Measurements from ENCODE around the gene SLC30A3.
"Not testable (repeated sequence)": the region's sequence is repeated elsewhere in the genome, so short reads cannot be mapped to it uniquely, and the experiment has no call there.

Gene SLC30A3

GRCh38 chr2:27262379-27263286 is at the start of gene SLC30A3:
Gene SLC30A3, minus strand, starts transcription at chr2:27263047. Its CDS starts 141 bp downstream, at chr2:27262906.
- peak; percentile 14 for DNase-seq

GRCh38 chr2:27312152-27312551 is 49.3 kb upstream of the SLC30A3 start:
- no peak for DNase-seq

- DNase-seq: no peak
Observed at GRCh38 chr2:27309651-27310050, 46.8 kb upstream of the SLC30A3 start.

- DNase-seq: no peak
Observed at GRCh38 chr2:27308359-27308881, 45.6 kb upstream of the SLC30A3 start, which contains the start of gene UCN. Gene UCN, minus strand, starts transcription at chr2:27308445. Its CDS starts 550 bp downstream, at chr2:27307895.

- DNase-seq: no peak
Observed at GRCh38 chr2:27307545-27308358, 44.9 kb upstream of the SLC30A3 start.

GRCh38 chr2:27307287-27307544 is 44.4 kb upstream of the SLC30A3 start:
- no peak for DNase-seq

- no peak for DNase-seq
Observed at GRCh38 chr2:27306573-27307286, 43.9 kb upstream of the SLC30A3 start.

- no peak for DNase-seq
Observed at GRCh38 chr2:27306136-27306535, 43.3 kb upstream of the SLC30A3 start.

- no peak for DNase-seq
Observed at GRCh38 chr2:27305516-27305915, 42.7 kb upstream of the SLC30A3 start.

- no peak for DNase-seq
Observed at GRCh38 chr2:27304488-27305240, 41.8 kb upstream of the SLC30A3 start.

- peak; percentile 46 for DNase-seq
Observed at GRCh38 chr2:27303093-27304025, 40.5 kb upstream of the SLC30A3 start.

- not testable (repeated sequence) for DNase-seq
Observed at GRCh38 chr2:27300606-27301005, 37.8 kb upstream of the SLC30A3 start.

GRCh38 chr2:27298391-27299080 is 35.7 kb upstream of the SLC30A3 start:
- DNase-seq: no peak

GRCh38 chr2:27297195-27297594 is 34.3 kb upstream of the SLC30A3 start:
- DNase-seq: no peak

GRCh38 chr2:27296481-27296880 is 33.6 kb upstream of the SLC30A3 start:
- no peak for DNase-seq

GRCh38 chr2:27294928-27295327 is 32.1 kb upstream of the SLC30A3 start:
- no peak for DNase-seq

- DNase-seq: no peak
Observed at GRCh38 chr2:27291865-27292264, 29.0 kb upstream of the SLC30A3 start.

- DNase-seq: no peak
Observed at GRCh38 chr2:27290549-27290948, 27.7 kb upstream of the SLC30A3 start.

- DNase-seq: no peak
Observed at GRCh38 chr2:27288610-27289009, 25.8 kb upstream of the SLC30A3 start.

GRCh38 chr2:27285481-27285880 is 22.6 kb upstream of the SLC30A3 start:
- no peak for DNase-seq

- no peak for DNase-seq
Observed at GRCh38 chr2:27284996-27285395, 22.1 kb upstream of the SLC30A3 start.

All from NCI-H510A (cell line).